ENCODE measurements around the gene FAM117B.

The FAM117B gene

GRCh38 chr2:202634556-202635427 lies at the start of gene FAM117B:
TSS of gene FAM117B (plus strand) at chr2:202634969. CDS start at chr2:202635188, 219 bp downstream.
- peak; percentile 98 for DNase-seq

GRCh38 chr2:202588647-202589581 lies 45.9 kb upstream of the FAM117B start:
- peak; percentile 74 for DNase-seq

GRCh38 chr2:202589582-202589949 lies 45.2 kb upstream of the FAM117B start:
- DNase-seq = no peak

GRCh38 chr2:202592566-202592965 lies 42.2 kb upstream of the FAM117B start:
- no peak for DNase-seq

GRCh38 chr2:202599105-202599504 lies 35.7 kb upstream of the FAM117B start:
- no peak for DNase-seq

GRCh38 chr2:202599911-202600310 lies 34.9 kb upstream of the FAM117B start:
- DNase-seq = no peak

- DNase-seq = no peak
Measured at GRCh38 chr2:202604699-202605098, 30.1 kb upstream of the FAM117B start.

GRCh38 chr2:202605174-202605573 lies 29.6 kb upstream of the FAM117B start:
- no peak for DNase-seq

- no peak for DNase-seq
Measured at GRCh38 chr2:202608142-202608852, 26.5 kb upstream of the FAM117B start.

- no peak for DNase-seq
Measured at GRCh38 chr2:202609381-202610145, 25.2 kb upstream of the FAM117B start.

GRCh38 chr2:202610380-202610779 lies 24.4 kb upstream of the FAM117B start:
- no peak for DNase-seq

- no peak for DNase-seq
Measured at GRCh38 chr2:202612145-202612544, 22.6 kb upstream of the FAM117B start.

GRCh38 chr2:202613479-202613878 lies 21.3 kb upstream of the FAM117B start:
- no peak for DNase-seq

- no peak for DNase-seq
Measured at GRCh38 chr2:202624133-202624532, 10.6 kb upstream of the FAM117B start.

- DNase-seq = no peak
Measured at GRCh38 chr2:202627042-202627441, 7.7 kb upstream of the FAM117B start.

- no peak for DNase-seq
Measured at GRCh38 chr2:202628646-202629198, 6.0 kb upstream of the FAM117B start.

GRCh38 chr2:202632682-202633290 lies 2.0 kb upstream of the FAM117B start:
- DNase-seq = no peak

GRCh38 chr2:202633470-202633869 lies 1.3 kb upstream of the FAM117B start:
- no peak for DNase-seq

- peak; percentile 63 for DNase-seq
Measured at GRCh38 chr2:202635428-202636212, 851 bp downstream of the FAM117B start.

- DNase-seq = no peak
Measured at GRCh38 chr2:202636213-202636513, 1.4 kb downstream of the FAM117B start.

- DNase-seq = no peak
Measured at GRCh38 chr2:202638721-202639120, 4.0 kb downstream of the FAM117B start.

Data from DMS153 (cell line).